Stimulated activated CD8-positive, alpha-beta memory T cell treated with anti-CD3 and anti-CD28 coated beads, Interleukin-15, amount 100 ng/mL, for 24 hours (primary cell): ENCODE measurements around the gene DCTN3.
A peak's percentile ranks its signal among the peaks of the same experiment; 100 is the strongest.

Experiments
- DNase-seq: peaks from one replicate; pipeline ENCODE4 v3.0.0-alpha.2; 2020; ENCODE audit warnings: low read depth

Gene DCTN3

GRCh38 chr9:34623374-34624235 is 3.3 kb upstream of the DCTN3 start:
- no peak for DNase-seq

- no peak for DNase-seq
These were observed 5.2 kb downstream of the DCTN3 start for GRCh38 chr9:34615132-34615531.

- no peak for DNase-seq
These were observed 7.4 kb downstream of the DCTN3 start for GRCh38 chr9:34612788-34613390.

- DNase-seq: peak; percentile 79
These were observed 8.2 kb downstream of the DCTN3 start, which contains the start of gene RPP25L for GRCh38 chr9:34611811-34612787. Gene RPP25L (minus strand): TSS chr9:34612097. CDS start chr9:34611296, 801 bp downstream.

GRCh38 chr9:34611251-34611810 is 9.0 kb downstream of the DCTN3 start:
- DNase-seq: no peak

- DNase-seq: no peak
These were observed 9.7 kb downstream of the DCTN3 start for GRCh38 chr9:34610434-34611206.

- no peak for DNase-seq
These were observed 13.0 kb downstream of the DCTN3 start for GRCh38 chr9:34607331-34607730.

- DNase-seq: no peak
These were observed 13.4 kb downstream of the DCTN3 start for GRCh38 chr9:34606905-34607304.

- no peak for DNase-seq
These were observed 14.1 kb downstream of the DCTN3 start for GRCh38 chr9:34606190-34606589.

GRCh38 chr9:34603610-34604231 is 16.6 kb downstream of the DCTN3 start:
- peak; percentile 73 for DNase-seq

GRCh38 chr9:34601937-34602573 is 18.2 kb downstream of the DCTN3 start:
- DNase-seq: no peak

- DNase-seq: no peak
These were observed 19.4 kb downstream of the DCTN3 start for GRCh38 chr9:34600908-34601307.

- no peak for DNase-seq
These were observed 20.7 kb downstream of the DCTN3 start for GRCh38 chr9:34599546-34599945.

- DNase-seq: no peak
These were observed 26.1 kb downstream of the DCTN3 start for GRCh38 chr9:34594177-34594576.

GRCh38 chr9:34592895-34593601 is 27.2 kb downstream of the DCTN3 start:
- DNase-seq: no peak

- no peak for DNase-seq
These were observed 28.1 kb downstream of the DCTN3 start for GRCh38 chr9:34591917-34592866.

- DNase-seq: peak; percentile 76
These were observed 28.9 kb downstream of the DCTN3 start for GRCh38 chr9:34591248-34591916.
